ENCODE data around the gene TFPI. TPM values are rescaled to one million over a fixed set of nuclear protein-coding genes. Genes with fewer than 3 reads are reported as not detected.
"Not testable (repeated sequence)": the region's sequence is repeated elsewhere in the genome, so short reads cannot be mapped to it uniquely, and the experiment has no call there.

TFPI gene
- total RNA-seq, 4 donors from 2014 or later = 7.1 to 28.9 (median 20.2) TPM

DNA sequence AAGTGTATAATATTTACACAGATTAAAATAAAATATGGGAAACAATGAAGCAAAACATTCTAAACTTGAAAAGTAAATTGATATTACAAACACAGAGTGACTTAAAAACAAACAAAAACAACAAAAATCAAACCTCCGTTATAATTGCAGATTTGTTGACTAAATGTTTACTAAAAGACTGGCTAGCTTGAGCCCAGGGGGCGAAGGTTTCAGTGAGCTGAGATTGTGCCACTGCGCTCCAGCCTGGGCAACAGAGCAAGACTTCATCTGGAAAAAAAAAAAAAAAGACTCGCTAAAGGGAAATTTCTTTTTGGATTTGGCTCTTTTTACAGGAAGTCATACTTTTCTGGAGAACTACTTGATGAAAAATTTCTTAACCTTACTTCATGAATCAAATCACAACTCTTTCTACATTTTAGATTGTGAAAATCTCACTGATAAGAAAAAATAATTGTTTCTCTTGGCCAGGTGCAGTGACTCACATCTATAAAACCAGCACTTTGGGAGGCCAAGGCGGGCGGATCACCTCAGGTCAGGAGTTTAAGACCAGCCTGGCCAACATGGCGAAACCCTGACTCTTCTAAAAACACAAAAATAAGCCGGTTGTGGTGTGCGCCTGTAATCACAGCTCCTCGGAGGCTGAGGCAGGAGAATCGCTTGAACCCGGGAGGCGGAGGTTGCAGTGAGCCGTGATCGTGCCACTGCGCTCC, 9.7 kb downstream of the TFPI start:
- Histone ChIP-seq H3K27ac (peak overlapping the region in 2 of 4 donors; percentile 18 to 32), H3K4me1 (peaks cover 0 to 20% (median 7%) of the 10 kb centered on the region in 4 donors), H3K4me3 (no peak overlapping the region), H3K9me3 (no peaks in the 10 kb centered on the region), H3K36me3 (no peaks in the 10 kb centered on the region), H3K27me3 (no peaks in the 10 kb centered on the region)
- no peak for DNase-seq
- 83 to 87% methylated on average over 15 to 16 of the region's 16 CpGs for WGBS, 2 donors (ENCODE audit: low coverage in 1 of 2)
- intact Hi-C loops (cut with DNase I; ENCODE audit: low total_unique reads) = no loop called here
- TF ChIP-seq POLR2AphosphoS5 (IDR thresholded peaks at IDR 0.05) = no peak
- TF ChIP-seq EP300 (IDR thresholded peaks at IDR 0.05; ENCODE audit: low read depth) = no peak
- TF ChIP-seq POLR2A (IDR thresholded peaks at IDR 0.05) = no peak
- no peak for TF ChIP-seq CTCF (IDR thresholded peaks at IDR 0.05)
- in situ Hi-C loops (cut with MboI; ENCODE audit: low pct_ligation_motif_present in 1 of 4, low pct_unique_long_range_greater_than_20kb in 1 of 4, low sequenced_read_pairs in 3 of 4) = no loop called here

- in situ Hi-C loops (cut with MboI; ENCODE audit: low pct_ligation_motif_present in 1 of 4, low pct_unique_long_range_greater_than_20kb in 1 of 4, low sequenced_read_pairs in 3 of 4) = no loop called here
- TF ChIP-seq POLR2A (IDR thresholded peaks at IDR 0.05) (no peak), EP300 (IDR thresholded peaks at IDR 0.05; ENCODE audit: low read depth) (no peak), POLR2AphosphoS5 (IDR thresholded peaks at IDR 0.05) (no peak), CTCF (IDR thresholded peaks at IDR 0.05) (no peak)
- Histone ChIP-seq H3K27ac (peak overlapping the region in 1 of 4 donors; percentile 29), H3K4me1 (peaks cover 0 to 20% (median 7%) of the 10 kb centered on the region in 4 donors), H3K4me3 (no peak overlapping the region), H3K36me3 (no peaks in the 10 kb centered on the region), H3K27me3 (no peaks in the 10 kb centered on the region), H3K9me3 (no peaks in the 10 kb centered on the region)
- intact Hi-C loops (cut with DNase I; ENCODE audit: low total_unique reads) = no loop called here
- no peak for DNase-seq
Measured at GRCh38 chr2:187543488-187543887, 10.7 kb downstream of the TFPI start.

GRCh38 chr2:187542123-187542522, 12.1 kb downstream of the TFPI start:
- Histone ChIP-seq H3K4me1 (peaks cover 0 to 20% (median 7%) of the 10 kb centered on the region in 4 donors), H3K36me3 (no peaks in the 10 kb centered on the region), H3K4me3 (no peak overlapping the region), H3K9me3 (no peaks in the 10 kb centered on the region), H3K27ac (peak overlapping the region; percentile 46 to 75 (median 66)), H3K27me3 (no peaks in the 10 kb centered on the region)
- 59 to 64% methylated on average over 2 of the region's 2 CpGs for WGBS, 2 donors (ENCODE audit: low coverage in 1 of 2)
- TF ChIP-seq CTCF (IDR thresholded peaks at IDR 0.05) = no peak
- no peak for TF ChIP-seq POLR2AphosphoS5 (IDR thresholded peaks at IDR 0.05)
- no peak for TF ChIP-seq POLR2A (IDR thresholded peaks at IDR 0.05)
- intact Hi-C loops (cut with DNase I; ENCODE audit: low total_unique reads) (no loop called here), in situ Hi-C loops (cut with MboI; ENCODE audit: low pct_ligation_motif_present in 1 of 4, low pct_unique_long_range_greater_than_20kb in 1 of 4, low sequenced_read_pairs in 3 of 4) (no loop called here)
- no peak for DNase-seq

DNA sequence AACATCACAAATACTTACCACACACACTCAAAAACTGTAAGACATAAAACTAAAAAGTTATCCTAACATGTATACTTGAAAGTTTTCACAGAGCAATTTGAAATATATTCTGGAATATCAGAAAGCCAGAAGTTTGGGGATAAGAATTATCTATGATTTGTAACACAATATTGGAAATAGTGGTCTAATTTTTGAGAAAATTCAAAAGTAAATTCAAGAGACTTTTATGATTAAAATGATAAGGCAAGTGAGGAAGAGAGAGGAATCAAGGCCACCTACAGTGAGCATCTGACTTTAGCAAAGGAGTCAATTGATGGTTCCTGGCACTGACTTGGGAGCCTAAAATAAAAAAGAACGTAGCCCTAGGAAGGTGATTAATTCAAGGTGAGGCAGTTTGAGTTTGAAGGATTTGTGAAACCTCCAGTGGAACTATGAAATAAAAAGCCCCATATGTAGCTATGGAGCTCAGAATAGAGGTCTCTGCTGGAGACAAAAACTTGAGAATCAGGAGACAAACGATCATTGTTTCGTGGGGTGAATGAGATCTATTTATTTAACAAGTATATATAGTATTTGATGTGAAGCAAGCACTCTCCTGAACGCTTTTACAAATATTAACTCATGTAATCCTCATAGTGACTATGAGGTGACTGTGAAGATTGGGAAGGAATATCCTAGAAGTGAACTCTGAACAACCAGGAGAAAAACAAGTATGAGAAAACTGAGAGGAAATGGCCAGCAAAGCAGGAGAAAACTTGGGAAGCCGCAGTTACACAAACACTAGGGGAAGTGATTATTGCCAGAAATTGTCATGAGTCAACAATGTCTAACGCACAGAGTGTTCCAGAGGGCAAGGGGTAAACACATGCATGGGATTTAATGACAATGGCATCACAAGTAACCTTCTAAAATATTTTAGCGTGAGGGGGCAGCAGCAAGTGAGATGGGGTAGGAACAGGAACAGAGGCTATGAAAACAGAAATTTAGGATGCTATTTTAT, 12.8 kb downstream of the TFPI start:
- H3K27me3 ChIP-seq = no peaks in the 10 kb centered on the region
- no peak for DNase-seq
- no peak for TF ChIP-seq CTCF (IDR thresholded peaks at IDR 0.05)
- TF ChIP-seq POLR2AphosphoS5 (IDR thresholded peaks at IDR 0.05) = peak in 2 of 3 donors; percentile 43 to 67
- no peak for TF ChIP-seq EP300 (IDR thresholded peaks at IDR 0.05; ENCODE audit: low read depth)
- 25 to 32% methylated on average over 7 of the region's 7 CpGs for WGBS, 2 donors (ENCODE audit: low coverage in 1 of 2)
- H3K36me3 ChIP-seq = no peaks in the 10 kb centered on the region
- peak overlapping the region; percentile 46 to 75 (median 66) for H3K27ac ChIP-seq
- H3K4me1 ChIP-seq = peaks cover 0 to 20% (median 7%) of the 10 kb centered on the region in 4 donors
- in situ Hi-C loops (cut with MboI; ENCODE audit: low pct_ligation_motif_present in 1 of 4, low pct_unique_long_range_greater_than_20kb in 1 of 4, low sequenced_read_pairs in 3 of 4) (no loop called here), intact Hi-C loops (cut with DNase I; ENCODE audit: low total_unique reads) (no loop called here)
- no peaks in the 10 kb centered on the region for H3K9me3 ChIP-seq
- H3K4me3 ChIP-seq = no peak overlapping the region

DNA sequence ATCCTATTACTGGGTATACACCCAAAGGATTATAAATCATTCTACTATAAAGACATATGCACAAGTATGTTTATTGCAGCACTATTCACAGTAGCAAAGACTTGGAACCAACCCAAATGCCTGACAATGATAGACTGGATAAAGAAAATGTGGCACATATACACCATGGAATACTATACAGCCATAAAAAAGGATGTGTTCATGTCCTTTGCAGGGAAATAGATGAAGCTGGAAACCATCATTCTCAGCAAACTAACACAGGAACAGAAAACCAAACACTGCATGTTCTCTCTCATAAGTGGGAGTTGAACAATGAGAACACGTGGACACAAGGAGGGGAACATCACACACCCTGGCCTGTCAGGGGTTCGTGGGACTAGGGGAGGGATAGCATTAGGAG, 16.0 kb downstream of the TFPI start:
- peaks cover 0 to 18% (median 7%) of the 10 kb centered on the region in 4 donors for H3K4me1 ChIP-seq
- H3K27me3 ChIP-seq; intact Hi-C loops (cut with DNase I; ENCODE audit: low total_unique reads); H3K4me3 ChIP-seq; H3K36me3 ChIP-seq; H3K9me3 ChIP-seq; in situ Hi-C loops (cut with MboI; ENCODE audit: low pct_ligation_motif_present in 1 of 4, low pct_unique_long_range_greater_than_20kb in 1 of 4, low sequenced_read_pairs in 3 of 4); DNase-seq; H3K27ac ChIP-seq: not testable (repeated sequence)
- 73 to 89% methylated on average over 2 of the region's 2 CpGs for WGBS, 2 donors (ENCODE audit: low coverage in 1 of 2)

DNA sequence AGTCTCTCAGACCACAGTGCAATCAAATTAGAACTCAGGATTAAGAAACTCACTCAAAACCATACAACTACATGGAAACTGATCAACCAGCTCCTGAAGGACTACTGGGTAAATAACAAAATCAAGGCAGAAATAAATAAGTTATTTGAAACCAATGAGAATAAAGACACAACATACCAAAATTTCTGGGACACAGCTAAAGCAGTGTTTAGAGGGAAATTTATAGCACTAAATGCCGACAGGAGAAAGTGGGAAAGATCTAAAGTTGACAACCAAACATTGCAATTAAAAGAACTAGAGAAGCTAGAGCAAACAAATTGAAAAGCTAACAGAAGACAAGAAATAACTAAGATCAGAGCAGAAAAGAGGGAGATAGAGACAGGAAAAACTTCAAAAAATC, 18.9 kb downstream of the TFPI start:
- WGBS, 2 donors (ENCODE audit: low coverage in 1 of 2) = 82 to 100% methylated on average over 1 of the region's 1 CpG
- H3K9me3 ChIP-seq; H3K27ac ChIP-seq; H3K4me1 ChIP-seq; DNase-seq; H3K4me3 ChIP-seq; H3K36me3 ChIP-seq; intact Hi-C loops (cut with DNase I; ENCODE audit: low total_unique reads); in situ Hi-C loops (cut with MboI; ENCODE audit: low pct_ligation_motif_present in 1 of 4, low pct_unique_long_range_greater_than_20kb in 1 of 4, low sequenced_read_pairs in 3 of 4); H3K27me3 ChIP-seq: not testable (repeated sequence)

Measured in transverse colon (tissue), 4 donors.